Neural crest cell (in vitro differentiated cells): ENCODE measurements around the gene PCLO. TPM values are rescaled to one million over a fixed set of nuclear protein-coding genes. Genes with fewer than 3 reads are reported as not detected.

Experiments
- DNase-seq: peaks from one replicate; pipeline ENCODE4 v3.0.0; 2021; ENCODE audit warnings: low read depth, mixed read lengths, low spot score
- H3K27ac Mint-ChIP-seq: one replicate; pipeline ENCODE4 v1.8.0; 2021; ENCODE audit warnings: mild to moderate bottlenecking, mixed read lengths; ENCODE audit not compliant: unreplicated experiment
- H3K27me3 Mint-ChIP-seq: 2 replicates; pipeline ENCODE4 v1.8.0; 2021; ENCODE audit warnings: low read depth, mild to moderate bottlenecking, mixed read lengths
- H3K36me3 Mint-ChIP-seq: 2 replicates; pipeline ENCODE4 v1.8.0; 2021; ENCODE audit warnings: low read depth, mild to moderate bottlenecking, mixed read lengths
- H3K4me1 Mint-ChIP-seq: 2 replicates; pipeline ENCODE4 v1.8.0; 2021; ENCODE audit warnings: mixed read lengths
- H3K4me3 Mint-ChIP-seq: one replicate; pipeline ENCODE4 v1.8.0; 2021; ENCODE audit warnings: mild to moderate bottlenecking, mixed read lengths
- H3K9me3 Mint-ChIP-seq: 2 replicates; pipeline ENCODE4 v1.8.0; 2021; ENCODE audit warnings: mixed read lengths
- total RNA-seq: library from RNA; stranded (reverse); gene quantifications from 2 replicates; pipeline ENCODE4 v1.2.1, GENCODE V29; 2021
- TF ChIP-seq, protein P1 (sequence below): fragments of 200-600 bp; sonication (generic); conservative IDR thresholded peaks from 2 replicates; pipeline ENCODE4 v1.5.0; 2021; ENCODE audit warnings: antibody characterized with exemption, mild to moderate bottlenecking

The PCLO gene
- total RNA-seq, 1 donor from 2014 or later = 3.5 TPM

- DNase-seq = no peak
- Mint-ChIP-seq H3K4me3 (no peak overlapping the region), H3K27ac (no peak overlapping the region), H3K9me3 (peaks cover 5% of the 10 kb centered on the region), H3K36me3 (peaks cover 12% of the 10 kb centered on the region), H3K4me1 (no peaks in the 10 kb centered on the region), H3K27me3 (no peaks in the 10 kb centered on the region)
- TF ChIP-seq, protein P1, sequence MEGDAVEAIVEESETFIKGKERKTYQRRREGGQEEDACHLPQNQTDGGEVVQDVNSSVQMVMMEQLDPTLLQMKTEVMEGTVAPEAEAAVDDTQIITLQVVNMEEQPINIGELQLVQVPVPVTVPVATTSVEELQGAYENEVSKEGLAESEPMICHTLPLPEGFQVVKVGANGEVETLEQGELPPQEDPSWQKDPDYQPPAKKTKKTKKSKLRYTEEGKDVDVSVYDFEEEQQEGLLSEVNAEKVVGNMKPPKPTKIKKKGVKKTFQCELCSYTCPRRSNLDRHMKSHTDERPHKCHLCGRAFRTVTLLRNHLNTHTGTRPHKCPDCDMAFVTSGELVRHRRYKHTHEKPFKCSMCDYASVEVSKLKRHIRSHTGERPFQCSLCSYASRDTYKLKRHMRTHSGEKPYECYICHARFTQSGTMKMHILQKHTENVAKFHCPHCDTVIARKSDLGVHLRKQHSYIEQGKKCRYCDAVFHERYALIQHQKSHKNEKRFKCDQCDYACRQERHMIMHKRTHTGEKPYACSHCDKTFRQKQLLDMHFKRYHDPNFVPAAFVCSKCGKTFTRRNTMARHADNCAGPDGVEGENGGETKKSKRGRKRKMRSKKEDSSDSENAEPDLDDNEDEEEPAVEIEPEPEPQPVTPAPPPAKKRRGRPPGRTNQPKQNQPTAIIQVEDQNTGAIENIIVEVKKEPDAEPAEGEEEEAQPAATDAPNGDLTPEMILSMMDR = no peak
Measured at GRCh38 chr7:83119026-83119382, 43.7 kb downstream of the PCLO start.

GRCh38 chr7:83118347-83119025, 44.2 kb downstream of the PCLO start:
- Mint-ChIP-seq H3K4me1 (no peaks in the 10 kb centered on the region), H3K9me3 (peaks cover 5% of the 10 kb centered on the region), H3K27ac (no peak overlapping the region), H3K4me3 (no peak overlapping the region), H3K27me3 (no peaks in the 10 kb centered on the region), H3K36me3 (peaks cover 12% of the 10 kb centered on the region)
- TF ChIP-seq, protein P1 = no peak
- no peak for DNase-seq

GRCh38 chr7:83117466-83117865, 45.2 kb downstream of the PCLO start:
- H3K4me1 Mint-ChIP-seq = no peaks in the 10 kb centered on the region
- no peak overlapping the region for H3K4me3 Mint-ChIP-seq
- H3K9me3 Mint-ChIP-seq = peaks cover 5% of the 10 kb centered on the region
- H3K36me3 Mint-ChIP-seq = peaks cover 12% of the 10 kb centered on the region
- no peaks in the 10 kb centered on the region for H3K27me3 Mint-ChIP-seq
- DNase-seq = no peak
- TF ChIP-seq, protein P1 = no peak
- H3K27ac Mint-ChIP-seq = no peak overlapping the region

DNA sequence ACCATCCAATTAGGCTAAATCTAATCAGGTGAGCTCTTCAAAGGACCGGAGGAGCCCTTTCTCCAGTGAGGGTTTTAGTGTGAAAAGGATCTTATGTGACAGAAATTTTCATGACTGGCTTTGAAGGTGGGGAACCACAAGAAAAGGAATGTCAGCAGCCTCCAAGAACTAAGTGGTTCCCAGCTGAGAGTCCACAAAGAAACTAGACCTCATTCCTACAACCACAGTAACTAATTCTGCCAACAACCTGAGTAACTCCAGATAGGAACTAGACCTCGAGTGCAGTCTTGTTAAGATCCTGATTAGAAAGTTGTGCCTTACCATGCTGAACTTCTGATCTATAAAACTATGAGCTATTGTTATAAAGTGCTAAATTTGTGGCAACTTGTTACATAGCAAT, 51.3 kb downstream of the PCLO start:
- H3K27ac Mint-ChIP-seq = no peak overlapping the region
- no peaks in the 10 kb centered on the region for H3K4me1 Mint-ChIP-seq
- TF ChIP-seq, protein P1 = no peak
- H3K9me3 Mint-ChIP-seq = no peaks in the 10 kb centered on the region
- no peaks in the 10 kb centered on the region for H3K36me3 Mint-ChIP-seq
- H3K27me3 Mint-ChIP-seq = no peaks in the 10 kb centered on the region
- DNase-seq = no peak
- H3K4me3 Mint-ChIP-seq = no peak overlapping the region

DNA sequence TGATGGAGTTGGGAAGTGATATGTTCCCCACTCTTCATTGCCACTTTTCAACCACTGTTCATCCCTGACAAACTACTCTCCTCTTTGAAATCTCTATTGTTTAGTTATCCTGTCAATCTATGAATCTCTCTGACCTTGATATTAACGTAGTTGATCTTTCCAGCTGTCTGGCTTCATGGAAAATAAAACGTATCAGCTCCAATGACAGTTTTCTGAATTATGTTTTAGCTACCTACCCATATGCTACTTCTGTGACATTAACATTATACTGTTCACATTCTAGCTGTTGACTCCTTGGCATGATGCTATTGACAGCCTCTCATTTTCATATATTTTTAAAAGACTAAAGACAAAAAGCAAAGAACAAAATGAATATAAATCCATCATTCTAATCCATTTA, 53.3 kb downstream of the PCLO start:
- TF ChIP-seq, protein P1 = no peak
- no peak overlapping the region for H3K4me3 Mint-ChIP-seq
- H3K9me3 Mint-ChIP-seq = no peaks in the 10 kb centered on the region
- H3K4me1 Mint-ChIP-seq = peaks cover 6% of the 10 kb centered on the region
- no peak overlapping the region for H3K27ac Mint-ChIP-seq
- no peaks in the 10 kb centered on the region for H3K27me3 Mint-ChIP-seq
- no peaks in the 10 kb centered on the region for H3K36me3 Mint-ChIP-seq
- DNase-seq = no peak
